GM23248 (cell line): ENCODE data around the gene RSPH3. TPM values are rescaled to one million over a fixed set of nuclear protein-coding genes. Genes with fewer than 3 reads are reported as not detected.
A peak's percentile ranks its signal among the peaks of the same experiment; 100 is the strongest.

Experiments
- DNase-seq: peaks from one replicate; pipeline ENCODE4 v3.0.0-alpha.2; 2015
- H2AFZ ChIP-seq: fragments of 200-600 bp; sonication (generic); 2 replicates; pipeline ENCODE4 v1.6.1; 2016; ENCODE audit warnings: antibody characterized with exemption
- H3F3A ChIP-seq: fragments of 200-600 bp; sonication (generic); 2 replicates; pipeline ENCODE4 v1.6.1; 2016; ENCODE audit warnings: mild to moderate bottlenecking, antibody characterized with exemption, mixed run types; ENCODE audit not compliant: insufficient read depth
- H3K27ac ChIP-seq: fragments of 200-600 bp; sonication (generic); 2 replicates; pipeline ENCODE4 v1.5.1; 2016; ENCODE audit warnings: mild to moderate bottlenecking
- H3K27me3 ChIP-seq: fragments of 200-600 bp; sonication (generic); replicated peaks from 2 replicates; pipeline ENCODE4 v1.6.1; 2016; ENCODE audit warnings: mild to moderate bottlenecking; ENCODE audit not compliant: insufficient read depth
- H3K36me3 ChIP-seq: fragments of 200-600 bp; sonication (generic); 2 replicates; pipeline ENCODE4 v1.6.1; 2016; ENCODE audit warnings: low read depth, mild to moderate bottlenecking
- H3K4me1 ChIP-seq: fragments of 200-600 bp; sonication (generic); 2 replicates; pipeline ENCODE4 v1.6.1; 2016; ENCODE audit warnings: mild to moderate bottlenecking; ENCODE audit not compliant: insufficient read depth
- H3K4me2 ChIP-seq: fragments of 200-600 bp; sonication (generic); one replicate; pipeline ENCODE4 v1.6.1; 2016; ENCODE audit warnings: mild to moderate bottlenecking; ENCODE audit not compliant: unreplicated experiment
- H3K4me3 ChIP-seq: fragments of 200-600 bp; sonication (generic); 2 replicates; pipeline ENCODE4 v1.5.1; 2016; ENCODE audit warnings: mild to moderate bottlenecking
- H3K79me2 ChIP-seq: fragments of 200-600 bp; sonication (generic); 2 replicates; pipeline ENCODE4 v1.6.1; 2016; ENCODE audit warnings: mild to moderate bottlenecking; ENCODE audit not compliant: insufficient read depth
- H3K9ac ChIP-seq: fragments of 200-600 bp; sonication (generic); 2 replicates; pipeline ENCODE4 v1.6.1; 2016; ENCODE audit warnings: mild to moderate bottlenecking
- H3K9me2 ChIP-seq: fragments of 200-600 bp; sonication (generic); 2 replicates; pipeline ENCODE4 v1.6.1; 2016; ENCODE audit warnings: mixed run types, mild to moderate bottlenecking, moderate library complexity; ENCODE audit not compliant: insufficient read depth
- H3K9me3 ChIP-seq: fragments of 200-600 bp; sonication (generic); one replicate; pipeline ENCODE4 v1.6.1; 2017; ENCODE audit warnings: low read depth
- H4K20me1 ChIP-seq: fragments of 200-600 bp; sonication (generic); 2 replicates; pipeline ENCODE4 v1.6.0; 2016; ENCODE audit not compliant: insufficient read depth
- EZH2 ChIP-seq: fragments of 200-600 bp; sonication (generic); IDR thresholded peaks from 2 replicates; pipeline ENCODE4 v1.6.1; 2018; ENCODE audit warnings: antibody characterized with exemption, mild to moderate bottlenecking; ENCODE audit not compliant: insufficient read depth, poor library complexity, severe bottlenecking
- EZH2phosphoT487 ChIP-seq: fragments of 200-600 bp; sonication (generic); IDR thresholded peaks from 2 replicates; pipeline ENCODE4 v1.6.1; 2018; ENCODE audit warnings: antibody characterized with exemption, moderate library complexity, mild to moderate bottlenecking, low read depth; ENCODE audit not compliant: insufficient read depth
- WGBS, 2 experiments: methylation state at CpG; one replicate each; pipeline ENCODE4 v1.1.6; 2015 to 2017; ENCODE audit warnings: low lambda C conversion rate in 2 of 2, low coverage in 1 of 2; ENCODE audit errors: missing lambda C conversion rate in 2 of 2; 5-methylcytosine and 5-hydroxymethylcytosine counted together
- in situ Hi-C: fragments of 300-500 bp; cut with MboI; formaldehyde crosslinking; loops from 2 replicates; pipeline ENCODE4 v1.15.0; 2020
- polyA plus RNA-seq: library from polyadenylated mRNA; unstranded; fragments of >200 nt; fragmentation: Nextera tagmentation; extraction: Ambion mirVana; gene quantifications from 2 replicates; pipeline ENCODE4 v1.2.1, GENCODE V29; 2016
- total RNA-seq: library from RNA; depleted of rRNA; stranded (reverse); fragments of >200 nt; shearing (Covaris generic); gene quantifications from 2 replicates; pipeline ENCODE4 v1.2.3, GENCODE V29; 2014

Gene RSPH3
- total and polyA plus RNA-seq, 2 experiments from 2014 or later = 7.2 to 15.1 TPM

GRCh38 chr6:159002432-159003155, 2.6 kb upstream of the RSPH3 start:
- whole genome bisulfite sequencing, 2 experiments = 77 to 79% methylated on average over 12 of the region's 12 CpGs
- no peaks in the 10 kb centered on the region for H4K20me1 ChIP-seq
- H3K9ac ChIP-seq = no peak overlapping the region
- no peaks in the 10 kb centered on the region for H3K79me2 ChIP-seq
- H3K27ac ChIP-seq = peak overlapping the region; percentile 16; the same call in 1 of the 2 replicates
- H3K4me1 ChIP-seq = peaks cover 14% of the 10 kb centered on the region
- H3K4me3 ChIP-seq = no peak overlapping the region
- peak; percentile 59 for DNase-seq
- H3K36me3 ChIP-seq = no peaks in the 10 kb centered on the region
- H3F3A ChIP-seq = peaks cover 16% of the 10 kb centered on the region; the same call in 1 of the 2 replicates
- H3K4me2 ChIP-seq = peak overlapping the region; percentile 16
- H3K9me3 ChIP-seq = no peaks in the 10 kb centered on the region
- in situ Hi-C loops = no loop called here
- no peak for TF ChIP-seq EZH2
- no peak for TF ChIP-seq EZH2phosphoT487
- H2AFZ ChIP-seq = peak overlapping the region; percentile 14; the same call in 1 of the 2 replicates
- H3K27me3 ChIP-seq = no peaks in the 10 kb centered on the region
- H3K9me2 ChIP-seq = no peaks in the 10 kb centered on the region

DNA sequence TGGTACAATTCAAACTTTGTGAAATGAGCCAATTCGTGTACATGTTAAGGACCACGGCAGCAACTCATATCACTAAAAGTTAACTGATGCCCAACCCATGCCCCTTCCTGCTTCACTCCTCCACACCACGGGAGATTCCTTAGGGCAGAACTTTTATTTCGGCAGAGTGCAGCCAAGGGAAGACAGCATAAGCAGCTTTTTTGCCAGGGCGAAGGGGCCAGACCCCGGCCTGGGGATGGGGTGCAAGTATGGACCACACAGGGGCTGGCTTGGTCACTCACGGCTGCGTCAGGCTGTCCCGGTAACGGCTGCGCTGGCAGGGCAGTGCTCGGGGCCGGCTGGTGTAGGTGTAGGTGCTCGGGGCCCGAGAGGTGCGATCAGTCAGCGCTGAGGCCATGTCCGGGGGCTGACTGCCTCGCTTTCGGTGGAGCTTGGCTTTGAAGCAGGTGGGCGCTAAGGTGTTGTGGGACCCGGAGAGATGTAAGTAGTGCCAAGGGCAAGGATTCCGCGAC, 792 bp downstream of the RSPH3 start:
- H3K27me3 ChIP-seq = no peaks in the 10 kb centered on the region
- H3K4me2 ChIP-seq = peak overlapping the region; percentile 94
- WGBS, 2 experiments = 2 to 4% methylated on average over 22 to 24 of the region's 24 CpGs
- H2AFZ ChIP-seq = peak overlapping the region; percentile 86
- H3K4me3 ChIP-seq = peak overlapping the region; percentile 86
- no peaks in the 10 kb centered on the region for H4K20me1 ChIP-seq
- peaks cover 28% of the 10 kb centered on the region; the same call in 1 of the 2 replicates for H3F3A ChIP-seq
- no peaks in the 10 kb centered on the region for H3K36me3 ChIP-seq
- no peaks in the 10 kb centered on the region for H3K9me3 ChIP-seq
- H3K9me2 ChIP-seq = no peaks in the 10 kb centered on the region
- no peak for DNase-seq
- peaks cover 18% of the 10 kb centered on the region for H3K4me1 ChIP-seq
- in situ Hi-C loops = no loop called here
- TF ChIP-seq EZH2 (no peak), EZH2phosphoT487 (no peak)
- H3K9ac ChIP-seq = peak overlapping the region; percentile 86
- peaks cover 5% of the 10 kb centered on the region for H3K79me2 ChIP-seq
- peak overlapping the region; percentile 85 for H3K27ac ChIP-seq

DNA sequence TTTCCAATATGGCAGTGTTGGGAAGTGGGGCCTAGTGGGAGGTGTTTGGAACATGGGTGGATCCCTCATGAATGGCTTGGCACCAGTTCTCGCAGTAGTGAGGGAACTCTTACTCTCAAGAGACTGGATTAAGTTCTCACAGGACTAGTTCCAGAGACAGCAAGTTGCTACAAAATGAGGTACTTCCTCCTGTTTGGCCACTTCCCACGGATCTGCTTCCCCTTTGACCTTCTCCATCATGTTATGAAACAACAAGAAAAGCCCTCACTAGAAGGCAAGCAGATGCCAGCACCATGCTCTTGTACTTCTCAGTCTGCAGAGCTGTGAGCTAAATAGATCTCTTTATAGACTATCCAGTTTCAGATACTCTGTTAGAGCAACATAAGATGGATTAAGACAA, 3.1 kb downstream of the RSPH3 start:
- Histone ChIP-seq H3K36me3 (no peaks in the 10 kb centered on the region), H3K9me3 (no peaks in the 10 kb centered on the region), H3K27me3 (no peaks in the 10 kb centered on the region), H3K4me1 (peaks cover 7% of the 10 kb centered on the region), H3K9ac (no peak overlapping the region), H3K9me2 (no peaks in the 10 kb centered on the region), H3F3A (peaks cover 19% of the 10 kb centered on the region; the same call in 1 of the 2 replicates), H3K27ac (no peak overlapping the region), H2AFZ (no peak overlapping the region), H4K20me1 (no peaks in the 10 kb centered on the region), H3K4me2 (no peak overlapping the region), H3K4me3 (no peak overlapping the region), H3K79me2 (peaks cover 5% of the 10 kb centered on the region)
- no peak for DNase-seq
- no peak for TF ChIP-seq EZH2phosphoT487
- no peak for TF ChIP-seq EZH2
- WGBS, 2 experiments = 74 to 77% methylated on average over 2 of the region's 2 CpGs
- in situ Hi-C loops = no loop called here

DNA sequence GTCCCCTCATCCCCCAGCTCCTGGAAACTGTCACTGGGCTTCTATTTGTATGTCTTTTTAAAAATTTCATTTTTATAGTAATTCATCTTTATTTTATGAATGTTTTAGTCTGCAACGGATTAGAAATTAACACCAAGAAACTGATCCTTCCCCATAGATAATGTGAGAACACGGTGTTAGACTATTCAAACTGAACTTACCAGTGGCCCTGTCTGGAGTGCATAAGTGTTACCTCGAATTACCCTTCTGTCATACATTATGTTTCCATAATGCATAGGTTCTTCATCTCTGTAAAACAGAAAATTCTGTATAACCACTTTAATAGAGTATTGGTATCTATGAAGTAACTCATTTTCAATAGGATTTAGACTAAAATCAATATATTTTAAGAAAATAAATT, 6.4 kb downstream of the RSPH3 start:
- Histone ChIP-seq H4K20me1 (no peaks in the 10 kb centered on the region), H3K9me3 (no peaks in the 10 kb centered on the region), H3K27me3 (no peaks in the 10 kb centered on the region), H3K79me2 (peaks cover 5% of the 10 kb centered on the region), H3K9me2 (no peaks in the 10 kb centered on the region), H3K4me2 (no peak overlapping the region), H3F3A (peaks cover 12% of the 10 kb centered on the region; the same call in 1 of the 2 replicates), H3K9ac (no peak overlapping the region), H3K27ac (no peak overlapping the region), H3K4me3 (no peak overlapping the region), H2AFZ (no peak overlapping the region), H3K4me1 (peaks cover 4% of the 10 kb centered on the region), H3K36me3 (no peaks in the 10 kb centered on the region)
- no peak for DNase-seq
- TF ChIP-seq EZH2 (no peak), EZH2phosphoT487 (no peak)
- in situ Hi-C loops = no loop called here
- 74 to 79% methylated on average over 3 of the region's 3 CpGs for WGBS, 2 experiments
